T-helper 2 cell (primary cell): ENCODE results near the gene MPRIP.
A peak's percentile ranks its signal among the peaks of the same experiment; 100 is the strongest.

Experiments
- DNase-seq, 5 experiments: peaks; one replicate each; pipeline versions ENCODE4 v3.0.0 to v3.0.0-alpha.2; 2012 to 2022

The MPRIP gene

DNA sequence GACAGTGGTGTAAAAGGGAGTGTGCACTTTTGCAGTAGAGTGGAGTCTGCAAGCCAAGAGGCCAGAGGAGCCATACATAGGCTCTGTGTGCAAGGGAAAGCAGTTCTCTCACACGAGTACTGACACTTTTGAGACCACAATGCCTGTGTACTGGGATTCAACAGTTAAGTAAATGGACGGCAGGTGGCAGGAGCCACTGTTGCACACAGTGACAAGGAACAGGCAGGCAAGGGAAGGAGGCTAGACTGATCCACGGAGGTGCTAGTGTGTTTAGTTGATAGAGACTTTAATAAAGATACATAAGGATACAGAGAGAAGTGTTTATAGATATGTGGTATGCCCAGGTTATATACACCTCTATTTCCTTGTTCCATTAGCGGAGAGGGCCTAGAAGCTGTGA, 67.0 kb downstream of the MPRIP start:
- peak in 2 of 5 experiments; percentile 21 to 32 for DNase-seq

DNA sequence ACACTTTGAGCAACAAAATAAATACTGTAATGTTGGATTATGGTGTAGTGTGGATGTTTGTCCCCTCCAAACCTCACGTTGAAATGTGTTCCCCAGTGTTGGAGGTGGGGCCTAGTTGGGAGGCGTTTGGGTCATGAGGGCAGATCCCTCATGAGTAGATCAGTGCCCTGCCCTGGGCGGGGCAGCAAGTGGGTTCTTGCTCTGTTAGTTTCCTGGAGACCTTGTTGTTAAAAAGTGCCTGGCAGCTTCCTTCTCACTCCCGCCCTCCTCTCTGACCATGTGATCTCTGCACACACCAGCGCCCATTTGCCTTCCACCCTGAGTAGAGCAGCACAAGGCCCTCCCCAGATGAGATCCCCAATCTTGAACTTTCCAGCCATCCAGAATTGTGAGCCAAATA, 67.7 kb downstream of the MPRIP start:
- DNase-seq: peak in 2 of 5 experiments; percentile 34 to 63

DNA sequence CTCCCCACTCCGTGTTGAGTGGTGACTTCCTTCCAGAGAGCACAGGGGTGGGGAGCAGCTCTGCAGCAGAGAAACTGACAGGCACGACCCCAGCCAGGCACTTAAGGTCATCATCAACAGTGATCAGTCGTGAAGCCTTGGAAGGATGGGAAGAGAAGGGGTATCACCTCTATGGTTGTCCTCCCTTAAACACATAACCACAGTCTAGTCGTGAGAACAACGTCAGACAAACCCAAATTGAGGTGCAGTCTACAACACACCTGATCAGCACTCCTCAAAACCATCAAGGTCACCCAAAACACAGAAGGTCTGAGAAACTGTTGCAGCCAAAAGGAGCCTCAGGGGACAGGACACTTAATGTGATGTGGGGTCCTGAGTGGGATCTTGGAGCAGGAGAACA, 68.3 kb downstream of the MPRIP start:
- DNase-seq: peak in 1 of 5 experiments; percentile 63

DNA sequence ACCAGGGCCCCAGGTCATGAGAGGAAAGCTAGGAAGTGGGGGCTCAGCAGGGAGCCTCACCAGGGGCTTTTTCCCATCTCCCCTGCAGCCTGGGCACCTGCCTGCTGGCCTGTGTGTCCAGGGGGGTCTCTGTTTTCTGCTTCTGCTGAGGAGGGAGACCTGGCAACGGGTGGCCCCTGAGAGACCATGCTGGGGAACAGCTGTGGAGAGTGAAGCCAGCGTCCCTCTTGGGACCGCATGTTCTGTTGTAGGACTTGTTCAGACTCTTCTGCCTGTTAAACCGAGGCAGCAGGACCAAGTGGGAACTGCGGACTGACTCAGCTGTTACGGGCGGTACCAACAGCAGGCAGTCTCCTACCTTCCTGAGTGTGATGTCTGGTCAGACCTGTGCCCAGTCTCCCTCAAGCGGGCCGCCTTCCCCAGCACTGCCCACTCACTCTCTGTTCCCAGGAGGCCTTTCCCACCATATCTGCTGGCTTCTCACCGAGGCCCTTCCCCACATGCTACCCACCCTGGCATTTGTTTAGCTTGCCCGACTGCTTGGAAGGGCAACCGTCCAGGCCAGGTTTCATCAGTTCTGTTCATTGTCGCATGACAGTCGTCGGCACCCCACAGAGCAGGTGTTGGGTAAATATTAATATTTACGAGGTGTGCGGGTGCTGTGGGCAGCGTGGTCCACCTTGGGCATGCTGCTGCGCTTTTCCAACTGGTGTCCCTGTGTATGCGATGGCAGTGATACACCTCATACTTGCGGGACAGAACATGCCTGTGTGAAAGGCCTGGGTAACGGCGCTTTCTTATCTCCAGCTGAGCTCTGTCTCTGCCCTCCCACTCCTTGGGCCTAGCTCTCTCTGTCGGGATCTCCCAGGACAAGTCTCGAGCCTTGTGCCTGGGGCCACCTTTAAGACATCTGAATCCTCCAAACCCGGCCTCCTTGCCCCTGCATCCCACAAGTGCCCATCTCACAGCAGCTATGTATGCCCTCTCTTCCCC, 69.4 kb downstream of the MPRIP start:
- DNase-seq: no peak

DNA sequence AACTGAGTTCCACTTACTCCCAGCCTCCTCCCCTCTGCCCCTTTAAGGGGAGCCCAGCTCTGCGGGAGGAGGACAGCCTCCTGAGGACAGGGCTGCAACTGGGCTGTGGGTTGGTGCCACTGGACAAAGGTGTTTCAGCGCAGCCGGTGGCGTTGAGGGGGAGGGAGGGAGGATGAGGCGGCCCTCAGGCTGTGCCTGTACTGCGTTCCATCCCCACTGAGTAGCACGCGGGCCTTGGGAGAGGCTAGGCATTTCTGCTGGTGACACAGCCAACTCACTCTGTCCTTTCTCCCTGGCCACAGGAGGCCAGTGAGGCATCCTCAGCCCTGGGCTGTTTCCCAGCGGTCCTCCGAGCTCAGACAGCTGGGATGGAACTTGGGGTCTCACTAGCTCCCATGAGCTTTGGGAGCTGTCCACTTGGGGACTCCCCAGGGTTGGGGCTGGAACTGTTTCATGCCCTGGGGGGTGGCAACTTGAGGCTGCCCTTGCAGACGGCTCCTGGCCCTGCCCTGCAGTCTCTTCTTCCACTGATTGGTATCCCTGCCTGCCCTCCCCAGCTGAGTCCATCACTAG, 70.5 kb downstream of the MPRIP start:
- DNase-seq: no peak

DNA sequence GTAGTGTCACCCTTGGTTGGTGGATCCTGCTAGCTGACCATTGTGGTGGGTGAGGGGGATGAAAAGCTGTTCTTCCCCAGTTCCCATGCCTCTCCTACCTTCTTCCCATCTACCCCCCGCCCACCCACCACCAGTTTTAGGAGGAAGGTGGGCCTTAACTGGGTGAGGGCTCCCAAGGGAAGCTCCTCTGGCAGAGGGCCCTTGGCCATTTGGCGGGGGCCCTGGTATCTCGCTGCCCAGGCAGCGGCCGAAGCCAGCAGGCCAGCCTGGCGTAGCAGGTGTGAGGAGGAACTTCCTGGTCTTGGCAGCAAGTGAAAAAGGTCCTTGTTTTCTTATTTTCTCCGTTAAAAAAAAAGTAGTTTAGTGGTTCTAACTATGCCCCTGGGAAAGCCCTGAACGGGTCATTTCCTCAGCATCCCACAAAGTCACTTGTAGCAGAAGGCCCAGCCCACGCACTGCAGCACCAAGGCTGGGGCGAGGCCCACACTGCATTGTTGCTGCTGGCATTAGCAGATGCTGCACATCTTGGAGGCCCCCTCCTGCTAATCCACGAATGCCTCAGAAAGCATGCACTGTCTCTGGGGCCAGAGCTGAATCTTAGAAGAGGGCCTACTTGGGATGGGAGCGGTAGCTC, 72.5 kb downstream of the MPRIP start:
- DNase-seq: peak in 1 of 5 experiments; percentile 15

DNA sequence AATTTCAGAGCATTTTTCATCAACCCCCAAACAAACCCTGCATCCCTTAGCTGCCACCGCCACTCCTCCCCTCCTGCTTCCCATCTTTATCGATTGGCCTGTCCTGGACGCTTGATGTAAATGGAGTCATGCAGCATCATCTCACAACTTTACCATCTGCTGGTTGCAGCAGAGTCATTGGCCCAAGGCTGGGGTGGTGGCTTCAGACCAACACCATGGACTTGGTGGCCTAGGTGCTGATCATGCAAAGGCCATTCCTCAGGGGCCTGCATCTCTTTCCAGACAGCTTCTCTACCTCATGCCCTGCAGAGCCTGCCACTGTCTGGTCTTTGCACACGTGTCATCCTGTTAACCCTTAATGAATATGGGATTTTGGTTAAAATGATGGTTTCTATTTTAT, 73.4 kb downstream of the MPRIP start:
- no peak for DNase-seq

DNA sequence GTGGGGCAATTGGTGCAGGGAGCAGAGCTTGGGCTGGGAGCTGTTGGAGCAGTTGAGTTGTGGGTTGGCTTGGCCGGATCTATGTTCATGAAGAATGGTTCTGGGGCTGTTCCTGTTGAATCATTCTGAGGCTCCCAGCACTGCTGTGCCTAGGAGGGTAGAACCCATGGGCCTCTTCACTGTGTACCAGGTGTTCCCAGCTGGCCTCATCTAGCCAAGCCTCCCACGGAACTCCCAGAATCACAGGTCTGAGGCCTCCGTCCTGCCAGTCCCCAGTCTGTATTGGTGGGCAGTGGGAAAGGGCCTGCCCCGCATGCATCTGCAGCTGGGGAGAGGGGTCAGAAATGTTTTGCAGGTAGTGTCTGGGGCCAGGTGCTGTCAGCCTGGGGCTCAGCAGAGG, 74.1 kb downstream of the MPRIP start:
- DNase-seq: no peak

DNA sequence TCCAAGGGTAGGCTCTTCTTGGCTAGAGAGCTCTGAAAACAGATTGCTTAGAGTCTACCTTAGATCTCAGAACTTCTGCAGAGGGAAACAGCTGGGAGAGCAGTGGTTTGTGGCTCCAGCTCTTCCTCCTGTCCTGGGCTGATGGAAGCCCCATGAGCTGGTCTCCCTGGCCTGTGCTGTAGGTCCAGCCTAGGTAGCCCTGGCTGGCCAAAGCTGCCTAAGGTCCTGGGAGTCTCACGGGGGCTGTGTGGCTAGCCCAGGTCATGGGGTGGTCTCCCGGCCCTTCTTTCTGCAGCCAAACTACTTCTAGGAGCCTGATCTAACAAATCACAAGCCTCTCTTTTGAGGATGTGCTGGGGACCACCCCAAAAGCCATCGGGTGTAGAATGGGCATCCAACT, 75.7 kb downstream of the MPRIP start:
- no peak for DNase-seq

DNA sequence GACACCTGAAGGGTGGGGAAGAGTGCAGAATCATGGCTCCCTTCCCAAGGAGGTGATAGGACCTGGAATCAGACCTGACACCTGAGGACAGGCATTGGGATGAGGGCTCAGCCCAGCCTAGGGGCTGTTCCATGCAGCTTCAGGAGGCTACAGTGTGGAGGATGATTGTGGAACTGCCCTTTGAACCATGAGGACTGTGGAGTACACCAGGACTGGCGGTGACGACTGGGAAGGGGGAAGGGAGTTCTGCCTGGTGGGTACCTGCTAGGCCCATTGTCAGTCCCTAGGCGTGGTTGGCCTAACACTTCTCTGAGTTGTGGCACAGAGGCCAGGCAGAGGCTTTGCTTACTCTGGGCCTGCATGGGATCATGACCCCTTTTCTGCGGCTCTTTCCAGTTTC, 76.1 kb downstream of the MPRIP start:
- DNase-seq: no peak

DNA sequence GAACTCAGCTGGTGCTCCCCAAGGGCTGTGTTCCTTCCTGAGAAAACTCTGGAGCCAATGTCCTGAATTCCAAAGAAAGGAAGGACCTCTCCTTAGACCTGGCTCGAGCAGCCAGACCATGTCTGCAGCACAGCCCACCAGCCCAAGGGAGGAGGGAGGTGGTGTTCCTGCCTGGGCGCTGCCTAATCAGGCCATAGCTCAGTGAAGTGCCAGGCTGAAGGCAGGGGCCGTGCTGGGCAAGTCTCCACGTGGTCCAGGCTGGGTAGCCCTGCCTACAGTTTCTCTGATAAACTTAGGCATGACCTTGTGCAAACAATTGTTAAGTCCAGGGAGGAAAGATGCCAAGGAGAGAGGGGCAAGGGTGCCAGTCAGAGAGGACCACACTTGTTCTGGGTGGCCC, 76.8 kb downstream of the MPRIP start:
- DNase-seq: no peak

DNA sequence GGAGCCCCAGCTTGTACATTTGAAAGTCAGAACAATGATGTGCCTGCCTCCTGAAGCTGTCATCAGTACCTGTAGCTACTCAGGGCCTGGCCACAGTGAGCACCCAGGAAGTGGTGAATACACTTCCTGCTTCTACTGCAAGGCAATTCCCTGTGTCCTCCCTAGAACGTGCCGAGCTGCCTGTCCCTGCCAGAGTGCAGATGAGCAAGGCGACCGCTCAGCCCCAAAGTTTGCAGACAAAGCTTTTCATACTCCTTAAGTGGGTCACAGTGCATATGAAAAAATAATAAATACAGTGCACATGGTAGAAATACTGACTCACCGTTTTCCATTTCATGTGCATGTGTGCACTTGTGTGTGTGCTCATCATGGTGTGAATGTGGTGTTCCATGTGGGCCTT, 77.3 kb downstream of the MPRIP start:
- peak in 4 of 5 experiments; percentile 22 to 89 (median 58) for DNase-seq

DNA sequence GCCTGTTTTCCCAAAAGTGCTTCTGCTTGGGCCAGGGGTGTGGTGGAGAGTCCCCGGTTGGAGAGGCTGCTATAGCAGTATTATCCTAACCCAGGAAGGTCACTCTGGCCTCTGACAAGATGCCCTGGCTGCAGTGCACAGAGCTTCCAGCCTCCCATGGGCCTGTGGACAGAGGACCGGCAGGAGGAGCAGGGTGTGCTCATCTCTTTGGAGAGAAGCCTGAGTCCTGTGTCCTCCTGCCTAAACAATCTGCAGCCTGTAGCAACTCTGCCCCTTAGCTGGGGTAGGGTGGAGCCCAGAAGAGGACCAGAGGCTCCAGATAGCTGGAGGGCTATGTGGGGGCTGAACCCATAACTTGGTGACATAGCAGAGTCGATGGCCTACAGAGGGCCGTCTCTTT, 78.0 kb downstream of the MPRIP start:
- DNase-seq: no peak

DNA sequence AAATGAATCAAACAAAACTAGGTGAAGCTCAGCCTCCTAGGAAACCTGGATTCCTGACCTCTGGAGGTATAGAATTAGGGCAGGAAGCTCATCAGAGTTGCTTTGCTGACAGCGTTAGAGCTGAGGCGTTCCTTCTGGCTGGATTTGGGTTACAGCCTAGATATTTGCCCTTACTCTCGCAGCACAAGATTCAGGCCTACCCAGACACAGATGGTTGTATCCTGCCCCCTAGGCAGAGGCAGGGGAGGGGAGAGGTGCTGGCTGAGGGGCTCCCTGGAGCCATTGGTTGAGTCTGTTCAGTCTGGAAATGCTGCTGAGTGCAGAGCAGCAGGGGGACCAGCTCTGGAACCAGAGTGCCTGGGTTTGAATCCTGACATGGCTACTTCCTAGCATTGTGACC, 78.4 kb downstream of the MPRIP start:
- peak in 1 of 5 experiments; percentile 13 for DNase-seq

DNA sequence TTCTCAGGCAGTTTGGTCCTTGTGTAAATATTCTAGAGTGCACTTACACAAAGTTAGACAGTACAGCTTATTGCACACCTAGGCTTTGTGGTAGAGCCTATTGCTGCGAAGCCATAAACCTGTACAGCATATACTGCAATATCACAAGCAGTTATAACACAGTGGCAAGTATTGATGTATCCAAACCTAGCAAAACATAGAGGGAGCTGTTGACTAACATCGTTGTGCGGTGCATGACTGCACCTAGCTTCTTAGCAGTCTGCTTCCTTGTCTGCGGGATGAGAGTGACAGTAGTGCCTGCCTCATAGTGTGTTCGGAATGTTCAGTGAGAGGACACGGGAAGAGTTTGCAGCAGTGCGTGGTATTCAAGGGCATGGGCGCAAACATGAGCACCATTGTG, 78.9 kb downstream of the MPRIP start:
- DNase-seq: peak in 1 of 5 experiments; percentile 12

DNA sequence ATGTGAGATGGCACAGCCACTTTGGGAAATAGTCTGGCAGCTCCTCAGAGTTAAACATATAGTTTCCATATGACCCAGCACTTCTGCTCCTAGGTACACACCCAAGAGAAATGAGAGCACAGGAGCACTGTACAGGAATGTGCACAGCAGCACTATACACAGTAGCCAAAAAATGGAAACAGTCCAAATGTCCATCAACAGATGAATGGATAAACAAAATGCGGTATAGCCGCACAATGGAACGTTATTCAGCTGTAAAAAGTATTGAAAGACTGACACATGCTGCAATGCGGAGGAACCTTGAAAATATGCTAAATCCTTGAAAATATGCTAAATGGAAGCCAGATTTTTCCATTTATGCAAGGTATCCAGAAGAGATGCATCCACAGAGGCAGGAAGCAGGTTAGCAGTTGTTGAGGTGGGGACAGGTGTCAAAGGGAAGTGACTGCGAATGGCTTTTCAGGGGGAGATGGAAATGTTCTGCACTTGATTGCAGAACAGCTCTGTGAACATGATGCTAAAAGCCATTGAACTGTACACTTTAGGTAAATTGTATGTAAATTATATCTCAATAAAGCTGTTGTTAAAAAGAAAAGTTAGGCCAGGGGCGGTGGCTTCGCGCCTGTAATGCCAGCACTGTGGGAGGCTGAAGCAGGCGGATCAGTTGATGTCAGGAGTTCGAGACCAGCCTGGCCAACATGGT, 80.7 kb downstream of the MPRIP start:
- no peak for DNase-seq

DNA sequence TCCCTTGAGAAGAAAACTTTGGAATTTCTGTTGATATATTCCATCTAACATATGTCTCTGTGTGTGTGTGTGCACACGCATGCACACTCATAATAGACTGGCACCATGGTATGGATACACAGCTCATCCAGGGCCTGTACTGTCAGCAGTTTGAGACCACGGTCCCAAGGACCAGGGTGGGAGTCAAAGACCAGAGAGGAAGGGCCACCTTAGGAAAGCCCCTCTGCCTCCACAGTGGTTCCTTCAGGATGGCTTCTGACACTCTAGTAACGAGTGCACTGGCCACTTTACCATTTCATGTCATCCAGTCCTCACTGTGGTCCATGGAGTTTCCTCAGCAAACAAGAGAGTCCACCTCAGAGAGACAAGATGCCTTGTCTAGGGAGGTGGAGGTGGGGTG, 82.1 kb downstream of the MPRIP start:
- no peak for DNase-seq

DNA sequence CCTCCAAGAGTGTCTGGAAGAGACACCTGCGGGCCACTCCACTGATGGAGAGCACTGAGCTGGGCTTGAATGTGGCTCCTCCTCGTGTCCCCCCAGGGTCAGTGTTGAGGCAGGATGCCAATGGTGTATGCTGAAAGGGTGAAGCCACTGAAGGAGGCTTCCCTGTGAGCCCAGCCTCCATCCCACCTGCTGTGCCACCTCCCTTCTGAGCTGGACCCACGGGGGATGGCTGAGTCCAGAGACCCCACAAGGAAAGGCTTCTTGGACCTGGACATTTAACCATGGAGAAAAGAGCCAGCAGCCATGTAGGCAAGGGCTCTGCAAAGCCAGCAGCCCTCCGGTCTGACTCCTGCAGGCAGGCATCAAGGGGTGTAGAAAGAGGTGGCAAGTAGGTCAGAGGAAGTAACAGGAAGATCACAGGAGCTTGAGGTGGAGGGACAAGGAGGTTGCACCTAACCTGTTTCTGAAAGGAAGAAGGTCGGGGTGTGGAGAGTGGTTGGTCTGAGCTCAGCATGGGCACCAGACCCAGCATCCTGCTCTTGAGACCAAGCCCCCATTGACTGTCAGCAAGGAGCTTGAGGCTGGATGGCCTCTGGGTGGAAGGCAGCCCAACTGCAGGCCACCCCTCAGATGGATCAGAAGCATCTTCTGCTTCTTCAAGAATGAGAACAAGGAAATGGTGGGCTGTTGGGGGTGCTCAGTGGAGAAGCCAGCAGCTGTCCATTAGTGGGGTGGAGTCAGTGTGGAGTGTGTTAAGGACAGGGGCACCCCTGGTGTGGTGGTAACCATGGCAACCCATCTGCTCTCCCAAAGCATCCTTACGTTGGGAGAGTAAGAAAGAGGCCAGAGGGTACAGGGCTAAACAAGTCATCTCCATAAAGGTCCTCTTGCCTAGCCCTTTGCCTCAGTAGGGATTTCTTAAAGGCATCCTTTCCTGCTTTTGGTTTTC, 83.2 kb downstream of the MPRIP start:
- peak in 2 of 5 experiments; percentile 21 to 76 for DNase-seq

DNA sequence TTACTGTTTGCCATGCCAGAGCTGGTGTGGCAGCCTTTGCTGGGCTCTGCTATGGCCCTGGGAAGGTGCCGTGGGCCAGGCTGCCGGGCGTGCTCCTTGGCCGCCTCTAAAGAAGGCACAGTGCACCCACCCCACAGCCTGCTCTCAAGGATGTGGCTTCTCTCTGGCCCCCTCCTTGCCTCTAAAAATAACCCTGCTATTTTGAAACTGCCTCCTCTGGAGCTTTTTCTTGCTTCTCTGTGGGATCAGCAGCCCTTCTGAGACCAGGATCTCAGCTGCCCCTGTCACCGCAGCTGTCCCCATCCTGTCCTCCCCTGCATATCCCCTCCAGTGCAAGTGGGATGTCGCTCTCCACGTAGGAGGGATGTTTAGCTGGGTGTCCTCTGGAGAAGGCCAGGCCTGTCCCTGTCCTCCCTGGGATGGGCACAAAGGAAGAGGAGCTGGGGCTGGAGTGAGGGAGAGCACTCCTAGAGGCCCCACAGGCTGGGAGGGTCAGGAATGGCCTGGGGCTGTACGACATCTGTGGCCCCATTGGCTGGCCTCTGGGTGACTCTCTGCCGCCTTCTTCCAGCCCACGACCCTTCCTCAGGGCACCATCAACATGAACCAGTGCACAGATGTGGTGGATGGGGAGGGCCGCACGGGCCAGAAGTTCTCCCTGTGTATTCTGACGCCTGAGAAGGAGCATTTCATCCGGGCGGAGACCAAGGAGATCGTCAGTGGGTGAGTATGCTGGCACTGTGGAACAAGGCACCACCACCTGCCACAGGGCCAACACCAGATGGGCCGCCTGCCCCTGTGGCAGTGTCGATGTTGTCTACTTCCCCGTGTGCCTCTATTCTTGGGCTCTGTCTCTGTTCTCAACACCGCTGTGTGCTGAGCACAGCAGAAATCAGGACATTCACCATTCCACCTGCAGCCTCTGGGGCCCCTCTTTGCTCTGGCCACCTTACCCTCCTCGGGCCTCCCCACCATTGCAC, 84.2 kb downstream of the MPRIP start:
- peak in 1 of 5 experiments; percentile 43 for DNase-seq

DNA sequence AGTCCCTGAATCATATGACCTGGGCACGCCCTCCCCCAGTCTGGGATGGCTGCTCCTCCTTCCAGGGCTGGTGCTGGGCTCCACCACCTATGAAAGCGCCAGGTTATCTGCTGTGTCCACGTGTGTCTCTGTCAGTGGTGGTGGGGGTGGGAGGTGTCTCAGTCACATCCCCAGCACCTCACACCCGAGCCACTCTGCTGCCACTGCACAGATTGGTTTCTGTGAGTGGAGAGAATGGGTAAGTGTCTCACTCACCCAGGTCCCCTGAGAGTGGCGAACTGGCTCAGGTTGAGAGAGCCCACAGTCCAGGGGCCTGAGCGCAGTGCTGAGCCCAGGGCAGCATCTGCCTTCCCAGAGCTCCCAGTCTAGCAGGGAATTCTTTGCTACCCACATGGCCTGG, 84.9 kb downstream of the MPRIP start:
- peak in 1 of 5 experiments; percentile 37 for DNase-seq
